GM19452 (cell line): ENCODE data around the gene PCDHGA4.
"Not testable (repeated sequence)": the region's sequence is repeated elsewhere in the genome, so short reads cannot be mapped to it uniquely, and the experiment has no call there.

Source experiments
- ATAC-seq: cut with Tn5 transposase; IDR thresholded peaks from one replicate; pipeline ENCODE4 v1.9.1; 2021; ENCODE audit not compliant: unreplicated experiment

The PCDHGA4 gene

GRCh38 chr5:141354900-141355469 lies at the start of gene PCDHGA4:
Gene PCDHGA4 (plus strand): TSS chr5:141355021. CDS start chr5:141355108, 87 bp downstream.
- ATAC-seq: no peak

- ATAC-seq: no peak
These were observed 48.2 kb upstream of the PCDHGA4 start for GRCh38 chr5:141306630-141307029.

- no peak for ATAC-seq
These were observed 41.1 kb upstream of the PCDHGA4 start for GRCh38 chr5:141313711-141314110.

DNA sequence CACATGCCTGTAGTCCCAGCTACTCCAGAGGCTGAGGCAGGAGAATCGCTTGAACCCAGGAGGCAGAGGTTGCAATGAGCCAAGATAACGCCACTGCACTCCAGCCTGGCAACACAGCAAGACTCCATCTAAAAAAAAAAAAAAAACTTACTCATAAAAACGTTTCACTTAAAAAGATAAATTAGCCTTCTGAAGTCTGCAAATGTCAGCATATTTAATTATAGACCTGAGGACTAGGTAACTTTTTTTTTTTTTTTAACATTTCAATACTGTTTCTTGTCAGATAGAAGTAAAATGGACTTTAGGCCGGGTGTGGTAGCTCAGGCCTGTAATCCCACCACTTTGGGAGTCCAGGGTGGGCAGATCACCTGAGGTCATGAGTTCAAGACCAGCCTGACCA lies 37.9 kb upstream of the PCDHGA4 start:
- ATAC-seq: not testable (repeated sequence)

DNA sequence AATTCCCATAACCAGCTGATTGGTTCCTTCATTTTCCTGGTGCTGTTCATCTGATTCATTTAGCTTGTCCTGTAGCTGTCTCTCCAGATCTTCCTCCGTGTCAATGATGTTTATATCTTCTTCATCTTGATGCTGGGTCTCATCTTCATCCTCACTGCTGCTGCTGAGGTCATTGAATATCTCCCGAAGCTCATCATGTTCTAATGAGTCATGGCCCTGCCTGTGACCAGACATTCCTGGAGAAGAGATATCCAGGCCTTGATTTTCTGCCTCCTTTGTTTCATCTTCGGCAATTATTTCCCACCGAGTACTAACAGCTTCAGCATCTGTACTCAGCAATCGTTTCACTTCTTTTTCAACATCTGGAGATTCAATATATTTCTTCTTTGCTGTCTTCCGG lies 35.6 kb upstream of the PCDHGA4 start:
- no peak for ATAC-seq

GRCh38 chr5:141319699-141320098 lies 35.1 kb upstream of the PCDHGA4 start:
- no peak for ATAC-seq

DNA sequence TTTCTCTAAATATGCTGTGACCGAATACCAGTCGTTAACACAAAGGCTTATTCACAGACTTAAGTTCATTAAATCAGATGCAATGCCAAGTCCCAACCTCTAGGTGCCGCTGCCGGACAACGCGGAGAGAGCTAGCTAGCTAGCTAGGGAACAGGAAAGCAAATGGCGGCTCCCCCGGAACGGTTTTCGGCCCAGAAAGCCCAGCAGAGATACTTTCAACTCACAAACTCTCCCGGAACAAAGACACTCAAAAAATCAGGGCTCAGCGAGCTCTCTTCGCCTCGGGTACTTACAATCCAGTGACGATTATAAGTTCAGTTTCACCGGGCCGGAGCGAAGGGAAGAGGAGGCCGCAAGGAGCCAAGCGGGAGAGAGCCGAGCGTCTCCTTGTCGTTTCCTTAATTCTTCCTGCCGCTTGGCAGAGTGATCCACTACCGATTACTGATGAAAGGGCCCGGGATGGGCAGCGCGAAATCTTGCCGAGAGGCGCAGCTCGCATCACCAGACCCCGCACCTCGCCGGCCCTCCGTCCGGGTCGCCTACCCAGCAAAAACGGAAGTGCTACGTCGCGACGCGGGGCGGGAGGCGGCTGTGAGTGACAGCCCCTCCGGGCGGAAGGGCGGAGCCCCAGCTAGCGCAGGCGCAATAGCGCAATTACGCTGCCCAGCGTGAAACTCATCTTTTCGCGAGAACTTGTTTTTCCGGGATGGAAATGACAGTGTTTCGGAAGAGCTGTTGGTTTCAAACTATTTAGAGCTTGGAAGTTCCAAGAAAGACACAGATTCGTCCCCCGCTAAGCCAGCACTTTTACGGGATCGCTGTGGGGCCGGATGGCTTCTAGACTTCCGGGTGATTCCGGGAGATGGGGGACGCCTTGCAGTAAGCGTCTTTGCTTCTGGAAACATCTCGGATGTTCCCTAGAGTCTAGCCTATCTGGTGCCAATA lies 34.3 kb upstream of the PCDHGA4 start, which contains the start of gene TAF7:
TAF7 (minus strand) TSS at position 560 of the 945 bp plus-strand sequence. CDS start 740 bp downstream, outside the sequence.
- peak; percentile 95 for ATAC-seq

GRCh38 chr5:141322261-141322660 lies 32.6 kb upstream of the PCDHGA4 start:
- no peak for ATAC-seq

GRCh38 chr5:141326088-141326854 lies 28.6 kb upstream of the PCDHGA4 start:
- peak; percentile 57 for ATAC-seq

DNA sequence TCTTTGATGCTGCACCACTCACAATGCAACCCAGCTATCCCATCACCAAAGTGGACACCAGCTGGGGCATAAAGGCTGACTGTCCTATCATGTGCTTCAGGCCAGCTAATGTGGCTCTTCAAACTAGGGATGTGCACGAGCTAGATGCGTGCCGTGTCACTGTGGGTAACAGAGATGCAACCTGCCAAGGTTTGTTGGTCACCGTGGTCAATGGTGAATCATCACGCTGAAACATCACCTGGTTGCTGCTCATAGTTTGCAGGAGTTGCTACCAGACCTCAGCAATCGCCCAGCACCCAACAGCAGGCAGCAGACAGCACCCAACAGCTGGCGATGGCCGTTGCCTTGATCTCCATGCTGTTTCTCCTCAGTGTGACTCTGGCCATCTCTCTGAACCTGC lies 26.6 kb upstream of the PCDHGA4 start:
- ATAC-seq: no peak

GRCh38 chr5:141330299-141331080 lies 24.3 kb upstream of the PCDHGA4 start, which contains the start of gene PCDHGA1:
Gene PCDHGA1 (plus strand): TSS chr5:141330514.
- no peak for ATAC-seq

DNA sequence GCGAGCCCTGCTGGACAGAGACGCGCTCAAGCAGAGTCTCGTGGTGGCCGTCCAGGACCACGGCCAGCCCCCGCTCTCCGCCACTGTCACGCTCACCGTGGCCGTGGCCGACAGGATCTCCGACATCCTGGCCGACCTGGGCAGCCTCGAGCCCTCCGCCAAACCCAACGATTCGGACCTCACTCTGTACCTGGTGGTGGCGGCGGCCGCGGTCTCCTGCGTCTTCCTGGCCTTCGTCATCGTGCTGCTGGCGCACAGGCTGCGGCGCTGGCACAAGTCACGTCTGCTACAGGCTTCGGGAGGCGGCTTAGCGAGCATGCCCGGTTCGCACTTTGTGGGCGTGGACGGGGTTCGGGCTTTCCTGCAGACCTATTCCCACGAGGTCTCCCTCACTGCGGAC lies 22.2 kb upstream of the PCDHGA4 start:
- ATAC-seq: not testable (repeated sequence)

GRCh38 chr5:141338538-141339306 lies 16.1 kb upstream of the PCDHGA4 start, which contains the start of gene PCDHGA2:
Gene PCDHGA2 (plus strand): TSS chr5:141338760.
- ATAC-seq: no peak

GRCh38 chr5:141340781-141341354 lies 14.0 kb upstream of the PCDHGA4 start:
- ATAC-seq: not testable (repeated sequence)

- ATAC-seq: no peak
These were observed 12.0 kb upstream of the PCDHGA4 start for GRCh38 chr5:141342773-141343172.

- ATAC-seq: no peak
These were observed 11.4 kb upstream of the PCDHGA4 start, which contains the start of gene PCDHGA3 for GRCh38 chr5:141343242-141343952. Gene PCDHGA3 (plus strand): TSS chr5:141343829. CDS start chr5:141344034, 205 bp downstream.

DNA sequence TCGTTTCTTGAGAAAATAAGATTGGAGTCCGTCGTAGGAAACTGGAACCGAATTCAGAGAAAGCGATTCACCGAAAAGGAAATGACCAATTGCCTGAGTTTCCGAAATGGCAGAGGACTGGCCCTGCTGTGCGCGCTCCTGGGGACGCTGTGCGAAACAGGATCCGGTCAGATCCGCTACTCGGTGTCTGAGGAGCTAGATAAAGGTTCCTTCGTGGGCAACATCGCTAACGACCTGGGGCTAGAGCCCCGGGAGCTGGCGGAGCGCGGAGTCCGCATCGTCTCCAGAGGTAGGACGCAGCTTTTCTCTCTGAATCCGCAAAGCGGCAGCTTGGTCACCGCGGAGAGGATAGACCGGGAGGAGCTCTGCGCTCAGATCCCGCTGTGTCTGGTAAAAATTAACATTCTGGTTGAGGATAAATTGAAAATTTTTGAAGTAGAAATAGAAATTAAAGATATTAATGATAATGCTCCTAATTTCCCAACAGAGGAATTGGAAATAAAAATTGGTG lies 10.8 kb upstream of the PCDHGA4 start:
- ATAC-seq: no peak

GRCh38 chr5:141345327-141345726 lies 9.5 kb upstream of the PCDHGA4 start:
- ATAC-seq: no peak
